Measurements from ENCODE around the gene RIMKLB.
A peak's percentile ranks its signal among the peaks of the same experiment; 100 is the strongest.

Gene RIMKLB

DNA sequence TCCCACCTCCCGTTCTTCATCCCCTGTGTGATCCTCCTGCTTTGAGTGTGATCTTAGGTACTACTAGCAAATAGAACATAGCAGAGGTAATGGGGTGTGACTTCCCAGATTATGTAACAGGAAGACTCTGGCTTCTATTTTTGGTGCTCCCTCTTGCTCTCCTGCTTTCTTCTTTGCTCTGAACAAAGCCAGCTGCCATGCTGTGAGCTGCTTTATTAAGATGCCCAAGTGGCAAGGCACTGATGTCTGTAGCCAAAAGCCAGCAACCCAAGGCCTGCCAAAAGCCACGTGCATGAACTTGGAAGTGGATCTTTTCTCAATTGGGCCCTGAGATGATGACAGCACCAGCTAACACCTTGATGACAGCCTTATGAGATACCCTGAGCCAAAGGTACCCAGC, 29.4 kb upstream of the RIMKLB start:
- no peaks in the 10 kb centered on the region for H3K36me3 ChIP-seq (ENCODE audit: control insufficient read depth, insufficient read depth, low read length)
- H3K4me1 ChIP-seq (ENCODE audit: control insufficient read depth, insufficient read depth, low read length, poor library complexity, severe bottlenecking): peaks cover 3% of the 10 kb centered on the region
- H3K9me3 ChIP-seq (ENCODE audit: control insufficient read depth, low read length): no peaks in the 10 kb centered on the region
- no peak overlapping the region for H3K27ac ChIP-seq (ENCODE audit: low read depth, low read length, severe bottlenecking)
- 94 to 96% methylated on average over 2 of the region's 2 CpGs for WGBS, 2 experiments (ENCODE audit: insufficient coverage in 2 of 2)
- H3K4me3 ChIP-seq (ENCODE audit: extremely low read depth, insufficient read depth, low read length, poor library complexity, severe bottlenecking): no peak overlapping the region

- peaks cover 8% of the 10 kb centered on the region for H3K4me1 ChIP-seq (ENCODE audit: control insufficient read depth, insufficient read depth, low read length, poor library complexity, severe bottlenecking)
- H3K27ac ChIP-seq (ENCODE audit: low read depth, low read length, severe bottlenecking): no peak overlapping the region
- no peaks in the 10 kb centered on the region for H3K36me3 ChIP-seq (ENCODE audit: control insufficient read depth, insufficient read depth, low read length)
- H3K4me3 ChIP-seq (ENCODE audit: extremely low read depth, insufficient read depth, low read length, poor library complexity, severe bottlenecking): no peak overlapping the region
- 94 to 100% methylated on average over 2 to 3 of the region's 5 CpGs for WGBS, 2 experiments (ENCODE audit: insufficient coverage in 2 of 2)
- no peaks in the 10 kb centered on the region for H3K9me3 ChIP-seq (ENCODE audit: control insufficient read depth, low read length)
Observed at GRCh38 chr12:8672381-8672780, 25.4 kb upstream of the RIMKLB start.

DNA sequence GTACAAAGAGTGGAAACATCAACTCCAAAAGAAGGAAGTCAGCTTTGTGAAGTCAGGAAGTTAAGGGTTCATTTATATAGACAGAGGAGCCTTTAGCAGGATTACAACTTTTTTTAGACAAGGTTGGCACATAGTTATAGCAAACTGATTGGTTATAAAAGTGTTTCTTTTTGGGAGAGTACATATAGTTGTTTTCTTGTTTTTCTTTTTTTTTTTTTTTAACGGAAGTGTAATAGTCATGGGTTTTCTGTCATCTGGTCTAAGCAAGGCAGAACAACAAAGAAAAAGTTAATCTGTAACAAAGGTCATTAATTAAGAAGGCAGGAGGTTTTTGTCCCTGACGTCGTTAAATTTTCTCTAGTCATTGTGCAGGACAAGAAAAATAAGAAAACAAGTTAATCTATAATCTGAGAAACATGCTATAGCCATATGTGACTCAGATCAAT, 22.2 kb upstream of the RIMKLB start:
- no CpG with 5 or more reads among the region's 3 CpGs for WGBS, 2 experiments (ENCODE audit: insufficient coverage in 2 of 2)
- peaks cover 20% of the 10 kb centered on the region for H3K4me1 ChIP-seq (ENCODE audit: control insufficient read depth, insufficient read depth, low read length, poor library complexity, severe bottlenecking)
- no peak overlapping the region for H3K4me3 ChIP-seq (ENCODE audit: extremely low read depth, insufficient read depth, low read length, poor library complexity, severe bottlenecking)
- H3K9me3 ChIP-seq (ENCODE audit: control insufficient read depth, low read length): no peaks in the 10 kb centered on the region
- H3K36me3 ChIP-seq (ENCODE audit: control insufficient read depth, insufficient read depth, low read length): no peaks in the 10 kb centered on the region
- H3K27ac ChIP-seq (ENCODE audit: low read depth, low read length, severe bottlenecking): no peak overlapping the region

DNA sequence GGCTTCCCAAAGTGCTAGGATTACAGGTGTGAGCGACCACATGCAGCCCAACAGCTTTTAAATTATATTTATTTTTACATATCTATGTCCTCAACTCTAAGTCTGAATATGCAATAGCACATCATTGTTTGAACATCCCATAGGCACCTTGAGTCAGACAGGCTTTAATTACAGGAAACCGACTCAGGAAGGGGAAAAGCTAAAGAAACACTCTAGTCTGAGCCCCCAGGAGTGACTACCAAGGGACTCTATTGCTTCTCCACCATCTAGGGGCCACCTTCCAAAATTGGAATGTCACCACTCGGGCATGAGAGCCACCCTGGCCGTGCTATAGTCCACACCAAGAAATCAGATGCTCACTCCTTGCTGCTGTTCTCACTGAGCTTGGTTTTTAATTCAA, 21.1 kb upstream of the RIMKLB start:
- no peak overlapping the region for H3K4me3 ChIP-seq (ENCODE audit: extremely low read depth, insufficient read depth, low read length, poor library complexity, severe bottlenecking)
- no peaks in the 10 kb centered on the region for H3K9me3 ChIP-seq (ENCODE audit: control insufficient read depth, low read length)
- 76 to 93% methylated on average over 2 to 4 of the region's 4 CpGs for WGBS, 2 experiments (ENCODE audit: insufficient coverage in 2 of 2)
- no peaks in the 10 kb centered on the region for H3K36me3 ChIP-seq (ENCODE audit: control insufficient read depth, insufficient read depth, low read length)
- no peak overlapping the region for H3K27ac ChIP-seq (ENCODE audit: low read depth, low read length, severe bottlenecking)
- peaks cover 29% of the 10 kb centered on the region for H3K4me1 ChIP-seq (ENCODE audit: control insufficient read depth, insufficient read depth, low read length, poor library complexity, severe bottlenecking)

DNA sequence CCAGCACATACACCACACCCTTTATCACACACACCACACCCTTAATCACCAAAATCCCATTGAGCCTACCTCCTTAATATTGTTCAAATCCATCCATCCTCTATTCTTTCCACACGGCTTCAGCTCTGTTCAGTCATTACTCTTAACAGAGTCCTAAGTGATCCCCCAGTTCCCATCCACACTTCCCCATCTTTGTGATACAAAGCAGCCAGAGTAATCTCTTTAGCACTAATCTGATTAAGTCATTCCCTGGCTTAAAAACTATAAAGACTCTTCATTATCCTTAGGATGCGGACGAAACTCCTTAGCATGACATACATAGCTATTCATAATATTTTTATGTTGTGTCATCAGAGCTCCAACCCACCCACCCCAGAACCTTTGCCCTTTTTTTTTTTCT, 20.4 kb upstream of the RIMKLB start:
- Histone ChIP-seq H3K36me3 (ENCODE audit: control insufficient read depth, insufficient read depth, low read length) (no peaks in the 10 kb centered on the region), H3K4me1 (ENCODE audit: control insufficient read depth, insufficient read depth, low read length, poor library complexity, severe bottlenecking) (peaks cover 34% of the 10 kb centered on the region), H3K9me3 (ENCODE audit: control insufficient read depth, low read length) (no peaks in the 10 kb centered on the region), H3K27ac (ENCODE audit: low read depth, low read length, severe bottlenecking) (no peak overlapping the region), H3K4me3 (ENCODE audit: extremely low read depth, insufficient read depth, low read length, poor library complexity, severe bottlenecking) (no peak overlapping the region)
- 93 to 100% methylated on average over 1 of the region's 3 CpGs for WGBS, 2 experiments (ENCODE audit: insufficient coverage in 2 of 2)

GRCh38 chr12:8678661-8679111, 19.1 kb upstream of the RIMKLB start:
- no peaks in the 10 kb centered on the region for H3K36me3 ChIP-seq (ENCODE audit: control insufficient read depth, insufficient read depth, low read length)
- no peak overlapping the region for H3K4me3 ChIP-seq (ENCODE audit: extremely low read depth, insufficient read depth, low read length, poor library complexity, severe bottlenecking)
- peaks cover 34% of the 10 kb centered on the region for H3K4me1 ChIP-seq (ENCODE audit: control insufficient read depth, insufficient read depth, low read length, poor library complexity, severe bottlenecking)
- peak overlapping the region; percentile 73 for H3K27ac ChIP-seq (ENCODE audit: low read depth, low read length, severe bottlenecking)
- H3K9me3 ChIP-seq (ENCODE audit: control insufficient read depth, low read length): no peaks in the 10 kb centered on the region
- 90 to 100% methylated on average over 3 of the region's 3 CpGs for whole genome bisulfite sequencing, 2 experiments (ENCODE audit: insufficient coverage in 2 of 2)

- WGBS, 2 experiments (ENCODE audit: insufficient coverage in 2 of 2): 88 to 94% methylated on average over 8 to 9 of the region's 9 CpGs
- no peak overlapping the region for H3K4me3 ChIP-seq (ENCODE audit: extremely low read depth, insufficient read depth, low read length, poor library complexity, severe bottlenecking)
- H3K9me3 ChIP-seq (ENCODE audit: control insufficient read depth, low read length): no peaks in the 10 kb centered on the region
- H3K36me3 ChIP-seq (ENCODE audit: control insufficient read depth, insufficient read depth, low read length): no peaks in the 10 kb centered on the region
- H3K27ac ChIP-seq (ENCODE audit: low read depth, low read length, severe bottlenecking): no peak overlapping the region
- peaks cover 34% of the 10 kb centered on the region for H3K4me1 ChIP-seq (ENCODE audit: control insufficient read depth, insufficient read depth, low read length, poor library complexity, severe bottlenecking)
Observed at GRCh38 chr12:8680533-8680932, 17.3 kb upstream of the RIMKLB start.

DNA sequence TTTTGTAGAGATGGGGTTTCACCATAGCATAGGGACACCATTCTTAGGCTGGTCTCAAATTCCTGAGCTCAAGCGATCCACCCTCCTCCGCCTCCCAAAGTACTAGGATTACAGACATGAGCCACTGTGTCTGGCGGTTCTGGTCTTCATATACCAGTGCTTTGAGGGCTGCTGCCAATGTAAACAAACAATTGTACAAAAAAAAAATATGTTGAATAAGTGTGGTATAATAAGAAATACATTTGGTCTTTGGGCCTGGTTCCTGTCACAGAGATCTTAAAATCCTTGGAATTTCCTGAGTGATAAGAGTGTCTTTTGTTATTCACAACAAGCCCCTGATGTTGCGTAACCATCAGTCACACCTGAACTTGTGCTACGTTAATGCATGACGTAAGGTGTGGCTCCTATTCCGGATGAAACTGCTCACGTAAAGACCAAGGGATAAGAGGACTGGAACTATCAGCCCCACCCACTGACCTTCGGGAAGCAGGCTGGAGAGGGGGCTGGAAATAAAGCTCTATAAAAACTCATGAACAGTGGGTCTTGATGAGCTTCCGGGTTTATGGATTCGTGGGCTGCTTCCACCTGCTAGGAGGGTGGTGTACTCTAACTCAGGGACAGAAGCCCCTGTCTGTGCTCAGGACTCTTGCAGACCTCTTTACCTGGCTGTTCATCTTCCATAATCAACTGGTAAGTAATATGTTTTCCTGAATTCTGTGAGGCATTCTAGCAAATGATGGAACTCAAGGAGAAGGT, 16.5 kb upstream of the RIMKLB start:
- WGBS, 2 experiments (ENCODE audit: insufficient coverage in 2 of 2): 65 to 77% methylated on average over 6 to 11 of the region's 11 CpGs
- Histone ChIP-seq H3K9me3 (ENCODE audit: control insufficient read depth, low read length) (no peaks in the 10 kb centered on the region), H3K27ac (ENCODE audit: low read depth, low read length, severe bottlenecking) (no peak overlapping the region)

DNA sequence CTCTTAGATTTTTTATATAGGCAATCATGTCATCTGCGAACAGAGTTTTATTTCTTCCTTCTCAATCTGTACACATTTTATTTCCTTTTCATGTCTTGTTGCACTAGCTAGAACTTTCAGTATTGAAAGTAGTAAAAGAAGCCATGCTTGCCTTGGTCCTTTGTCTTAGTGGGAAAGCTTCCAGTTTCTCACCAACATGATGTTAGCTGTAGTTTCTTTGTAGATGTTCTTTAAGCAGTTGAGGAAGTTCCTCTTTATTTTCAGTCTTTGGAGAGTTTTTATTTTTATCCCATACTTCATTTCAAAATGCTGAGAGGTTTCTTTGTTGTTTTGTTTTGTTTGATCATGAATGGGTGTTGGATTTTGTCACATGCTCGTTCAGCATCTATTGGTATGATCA, 12.7 kb upstream of the RIMKLB start:
- H3K36me3 ChIP-seq (ENCODE audit: control insufficient read depth, insufficient read depth, low read length): no peaks in the 10 kb centered on the region
- 88 to 100% methylated on average over 1 of the region's 2 CpGs for WGBS, 2 experiments (ENCODE audit: insufficient coverage in 2 of 2)
- H3K9me3 ChIP-seq (ENCODE audit: control insufficient read depth, low read length): no peaks in the 10 kb centered on the region
- H3K27ac ChIP-seq (ENCODE audit: low read depth, low read length, severe bottlenecking): no peak overlapping the region
- no peak overlapping the region for H3K4me3 ChIP-seq (ENCODE audit: extremely low read depth, insufficient read depth, low read length, poor library complexity, severe bottlenecking)
- peaks cover 39% of the 10 kb centered on the region for H3K4me1 ChIP-seq (ENCODE audit: control insufficient read depth, insufficient read depth, low read length, poor library complexity, severe bottlenecking)

More for the DNA sequence above, 16.5 kb upstream of the RIMKLB start:
- no peaks in the 10 kb centered on the region for H3K36me3 ChIP-seq (ENCODE audit: control insufficient read depth, insufficient read depth, low read length)
- H3K4me1 ChIP-seq (ENCODE audit: control insufficient read depth, insufficient read depth, low read length, poor library complexity, severe bottlenecking): peaks cover 34% of the 10 kb centered on the region
- H3K4me3 ChIP-seq (ENCODE audit: extremely low read depth, insufficient read depth, low read length, poor library complexity, severe bottlenecking): no peak overlapping the region

DNA sequence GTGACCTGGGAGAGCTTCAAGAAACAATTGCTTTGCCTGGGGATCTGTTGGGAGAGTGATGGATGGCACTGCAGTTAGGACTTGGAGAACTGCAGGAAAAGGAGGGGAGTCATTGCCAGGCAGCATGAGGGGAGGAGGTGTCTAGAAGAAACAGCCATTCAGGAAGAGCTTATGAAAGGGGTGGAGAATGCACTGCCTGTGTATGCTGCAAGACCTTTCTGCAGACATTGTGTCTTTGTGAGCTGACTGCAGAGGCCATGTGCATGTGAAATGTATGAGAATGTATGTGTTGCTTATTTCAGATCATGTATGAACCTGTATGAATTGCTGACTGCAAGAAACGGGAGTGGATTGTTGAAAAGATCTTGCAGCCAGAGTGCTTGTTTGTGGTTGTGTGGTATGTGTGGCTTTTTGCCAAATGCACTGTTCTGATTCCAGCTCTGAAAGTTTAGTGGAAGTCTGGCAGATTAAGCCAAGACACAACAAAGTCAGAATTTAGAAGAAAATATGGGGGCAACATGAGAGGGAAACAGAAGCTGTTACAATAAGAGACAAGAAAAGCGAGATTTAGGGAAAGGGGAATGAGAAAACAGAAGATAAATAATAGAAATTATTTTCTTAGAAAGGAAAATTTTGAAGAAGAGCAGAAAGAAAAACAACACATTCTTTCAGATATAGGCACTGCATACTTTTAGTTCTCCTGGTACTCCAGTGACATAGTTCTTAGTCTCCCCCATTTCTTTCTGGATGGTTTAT, 9.8 kb upstream of the RIMKLB start:
- Histone ChIP-seq H3K4me3 (ENCODE audit: extremely low read depth, insufficient read depth, low read length, poor library complexity, severe bottlenecking) (no peak overlapping the region), H3K4me1 (ENCODE audit: control insufficient read depth, insufficient read depth, low read length, poor library complexity, severe bottlenecking) (peaks cover 33% of the 10 kb centered on the region), H3K9me3 (ENCODE audit: control insufficient read depth, low read length) (no peaks in the 10 kb centered on the region), H3K36me3 (ENCODE audit: control insufficient read depth, insufficient read depth, low read length) (no peaks in the 10 kb centered on the region), H3K27ac (ENCODE audit: low read depth, low read length, severe bottlenecking) (peak overlapping the region; percentile 77)
- WGBS, 2 experiments (ENCODE audit: insufficient coverage in 2 of 2): 46 to 91% methylated on average over 1 of the region's 2 CpGs

- no peak overlapping the region for H3K27ac ChIP-seq (ENCODE audit: low read depth, low read length, severe bottlenecking)
- 40 to 56% methylated on average over 1 of the region's 4 CpGs for WGBS, 2 experiments (ENCODE audit: insufficient coverage in 2 of 2)
Observed at GRCh38 chr12:8689681-8690080, 8.1 kb upstream of the RIMKLB start.

More at GRCh38 chr12:8689681-8690080, 8.1 kb upstream of the RIMKLB start:
- no peaks in the 10 kb centered on the region for H3K9me3 ChIP-seq (ENCODE audit: control insufficient read depth, low read length)
- peaks cover 34% of the 10 kb centered on the region for H3K4me1 ChIP-seq (ENCODE audit: control insufficient read depth, insufficient read depth, low read length, poor library complexity, severe bottlenecking)
- no peaks in the 10 kb centered on the region for H3K36me3 ChIP-seq (ENCODE audit: control insufficient read depth, insufficient read depth, low read length)
- H3K4me3 ChIP-seq (ENCODE audit: extremely low read depth, insufficient read depth, low read length, poor library complexity, severe bottlenecking): no peak overlapping the region
